HepG2 (cell line): Measurements from ENCODE around the gene ST6GALNAC2. TPM values are rescaled to one million over a fixed set of nuclear protein-coding genes. Genes with fewer than 3 reads are reported as not detected.

Source experiments
- CBX5 ChIP-seq: sonication (generic); formaldehyde crosslinking; IDR thresholded peaks from 2 replicates; pipeline ENCODE4 v1.4.0; 2020; ENCODE audit warnings: missing genetic modification reagents, borderline replicate concordance
- ERF ChIP-seq: IDR thresholded peaks from 2 replicates; pipeline ENCODE4 v1.6.1; 2018; ENCODE audit warnings: missing biosample characterization, missing genetic modification reagents
- JUN ChIP-seq: sonication (generic); formaldehyde crosslinking; IDR thresholded peaks from 2 replicates; pipeline ENCODE4 v1.4.0; 2020; ENCODE audit warnings: mild to moderate bottlenecking, missing genetic modification reagents
- KDM1A ChIP-seq: IDR thresholded peaks from 2 replicates; pipeline ENCODE4 v1.6.1; 2016; ENCODE audit warnings: missing compliant biosample characterization
- MED1 ChIP-seq: sonication (generic); formaldehyde crosslinking; IDR thresholded peaks from 2 replicates; pipeline ENCODE4 v1.4.0; 2020; ENCODE audit warnings: missing genetic modification reagents
- NCOA1 ChIP-seq: sonication (generic); formaldehyde crosslinking; IDR thresholded peaks from 2 replicates; pipeline ENCODE4 v1.9.0; 2021; ENCODE audit warnings: missing genetic modification reagents
- NFKB2 ChIP-seq: sonication (generic); formaldehyde crosslinking; IDR thresholded peaks from 2 replicates; pipeline ENCODE4 v1.4.0; 2020; ENCODE audit warnings: missing genetic modification reagents, borderline replicate concordance
- SETDB1 ChIP-seq: sonication (generic); formaldehyde crosslinking; IDR thresholded peaks from 2 replicates; pipeline ENCODE4 v1.5.1; 2020; ENCODE audit warnings: missing genetic modification reagents, mild to moderate bottlenecking, borderline replicate concordance
- U2AF2 ChIP-seq: fragments of 200-400 bp; formaldehyde crosslinking; IDR thresholded peaks from 2 replicates; pipeline ENCODE4 v1.6.1; 2017; ENCODE audit warnings: low read depth, mild to moderate bottlenecking, low read length
- ZNF136 ChIP-seq: sonication (generic); formaldehyde crosslinking; IDR thresholded peaks from 2 replicates; pipeline ENCODE4 v1.8.1; 2022; ENCODE audit warnings: low read depth, mild to moderate bottlenecking, moderate library complexity, missing genetic modification reagents
- polyA plus RNA-seq, 8 experiments: library from polyadenylated mRNA; depleted of rRNA in 3 of 8; stranded (reverse) in 7 of 8; unstranded in 1 of 8; fragments of >200 nt; fragmentation: Illumina TruSeq in 4 of 8; extraction: Trizol in 4 of 8; gene quantifications; 2 replicates each; pipeline versions ENCODE4 v1.2.1 to v1.2.3, GENCODE V29; 2011 to 2016; ENCODE audit warnings: low read depth in 4 of 8, missing spikeins in 1 of 8, mixed read lengths in 1 of 8; ENCODE audit not compliant: insufficient read depth in 1 of 8
- total RNA-seq, 5 experiments: library from RNA; depleted of rRNA; stranded (reverse); fragments of >200 nt; fragmentation: Illumina TruSeq; extraction: Trizol; gene quantifications; 2 replicates each; pipeline ENCODE4 v1.2.3, GENCODE V29; 2016; ENCODE audit warnings: low read depth in 1 of 5
- TF ChIP-seq, protein P1 (sequence below): sonication (generic); formaldehyde crosslinking; IDR thresholded peaks from 2 replicates; pipeline ENCODE4 v1.4.0; 2020; ENCODE audit warnings: missing genetic modification reagents
- TF ChIP-seq, protein P2 (sequence below): sonication (generic); formaldehyde crosslinking; conservative IDR thresholded peaks from 2 replicates; pipeline ENCODE4 v1.8.0; 2022; ENCODE audit warnings: low read depth, missing genetic modification reagents
- TF ChIP-seq, protein P3 (sequence below): IDR thresholded peaks from 2 replicates; pipeline ENCODE4 v1.6.1; 2016; ENCODE audit warnings: mild to moderate bottlenecking
- TF ChIP-seq, protein P4 (sequence below): sonication (generic); formaldehyde crosslinking; IDR thresholded peaks from 2 replicates; pipeline ENCODE4 v1.4.0; 2020; ENCODE audit warnings: missing genetic modification reagents, borderline replicate concordance
- TF ChIP-seq, protein P5 (sequence below): sonication (generic); formaldehyde crosslinking; IDR thresholded peaks from 2 replicates; pipeline ENCODE4 v1.9.0; 2022; ENCODE audit warnings: missing genetic modification reagents, mild to moderate bottlenecking, borderline replicate concordance

Gene ST6GALNAC2
- total and polyA plus RNA-seq, 2 of the 13 experiments (the other 11 are each of a cell fraction or from before 2014, with no cell fraction given) = 0.12 to 0.49 TPM

DNA sequence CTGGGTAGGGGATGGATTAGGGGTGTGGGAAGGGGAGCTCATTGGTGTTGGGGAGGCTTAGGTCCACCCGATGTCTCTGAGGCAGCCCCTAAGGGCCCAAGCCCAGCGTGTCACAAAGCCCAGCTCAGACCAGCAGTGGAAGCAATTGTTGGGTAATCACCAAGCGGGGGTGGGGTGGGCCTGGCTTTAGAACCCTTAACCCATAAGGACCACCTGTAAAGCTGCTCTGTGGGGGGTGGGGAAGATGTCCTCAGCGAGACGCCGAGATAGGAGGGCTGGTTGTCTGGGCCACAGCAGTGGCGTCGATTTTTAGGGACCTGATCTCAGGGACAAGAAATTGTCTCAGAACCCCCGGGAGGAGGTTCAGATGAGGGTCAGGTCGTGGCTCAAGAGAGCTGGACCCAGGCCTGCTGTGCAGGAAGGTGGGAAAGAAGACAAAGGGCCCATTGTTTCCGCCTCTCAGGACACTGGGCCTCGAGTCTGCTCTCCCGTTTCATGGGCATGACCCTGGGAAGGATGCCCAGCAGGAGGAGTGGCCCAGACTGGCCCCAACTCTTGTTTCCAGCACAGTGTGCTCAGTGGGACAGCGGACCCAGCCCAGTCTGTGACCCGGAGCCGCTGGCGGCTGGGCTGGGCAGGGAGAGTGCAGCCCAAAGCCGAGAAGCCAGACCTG lies 15.9 kb downstream of the ST6GALNAC2 start (continued):
- TF ChIP-seq, protein P1, sequence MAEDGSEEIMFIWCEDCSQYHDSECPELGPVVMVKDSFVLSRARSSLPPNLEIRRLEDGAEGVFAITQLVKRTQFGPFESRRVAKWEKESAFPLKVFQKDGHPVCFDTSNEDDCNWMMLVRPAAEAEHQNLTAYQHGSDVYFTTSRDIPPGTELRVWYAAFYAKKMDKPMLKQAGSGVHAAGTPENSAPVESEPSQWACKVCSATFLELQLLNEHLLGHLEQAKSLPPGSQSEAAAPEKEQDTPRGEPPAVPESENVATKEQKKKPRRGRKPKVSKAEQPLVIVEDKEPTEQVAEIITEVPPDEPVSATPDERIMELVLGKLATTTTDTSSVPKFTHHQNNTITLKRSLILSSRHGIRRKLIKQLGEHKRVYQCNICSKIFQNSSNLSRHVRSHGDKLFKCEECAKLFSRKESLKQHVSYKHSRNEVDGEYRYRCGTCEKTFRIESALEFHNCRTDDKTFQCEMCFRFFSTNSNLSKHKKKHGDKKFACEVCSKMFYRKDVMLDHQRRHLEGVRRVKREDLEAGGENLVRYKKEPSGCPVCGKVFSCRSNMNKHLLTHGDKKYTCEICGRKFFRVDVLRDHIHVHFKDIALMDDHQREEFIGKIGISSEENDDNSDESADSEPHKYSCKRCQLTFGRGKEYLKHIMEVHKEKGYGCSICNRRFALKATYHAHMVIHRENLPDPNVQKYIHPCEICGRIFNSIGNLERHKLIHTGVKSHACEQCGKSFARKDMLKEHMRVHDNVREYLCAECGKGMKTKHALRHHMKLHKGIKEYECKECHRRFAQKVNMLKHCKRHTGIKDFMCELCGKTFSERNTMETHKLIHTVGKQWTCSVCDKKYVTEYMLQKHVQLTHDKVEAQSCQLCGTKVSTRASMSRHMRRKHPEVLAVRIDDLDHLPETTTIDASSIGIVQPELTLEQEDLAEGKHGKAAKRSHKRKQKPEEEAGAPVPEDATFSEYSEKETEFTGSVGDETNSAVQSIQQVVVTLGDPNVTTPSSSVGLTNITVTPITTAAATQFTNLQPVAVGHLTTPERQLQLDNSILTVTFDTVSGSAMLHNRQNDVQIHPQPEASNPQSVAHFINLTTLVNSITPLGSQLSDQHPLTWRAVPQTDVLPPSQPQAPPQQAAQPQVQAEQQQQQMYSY (CRISPR knock-in tag) = no peak
- TF ChIP-seq JUN (CRISPR knock-in tag) (no peak), SETDB1 (CRISPR knock-in tag) (no peak), NCOA1 (CRISPR knock-in tag) (no peak), ZNF136 (CRISPR knock-in tag) (no peak), ERF (CRISPR knock-in tag) (peak; percentile 59), NFKB2 (CRISPR knock-in tag) (peak; percentile 65; the same call in 1 of the 2 replicates), KDM1A (no peak; the same call in 1 of the 2 replicates), CBX5 (CRISPR knock-in tag) (no peak; the same call in 1 of the 2 replicates), U2AF2 (no peak), MED1 (no peak)
- TF ChIP-seq, protein P2, sequence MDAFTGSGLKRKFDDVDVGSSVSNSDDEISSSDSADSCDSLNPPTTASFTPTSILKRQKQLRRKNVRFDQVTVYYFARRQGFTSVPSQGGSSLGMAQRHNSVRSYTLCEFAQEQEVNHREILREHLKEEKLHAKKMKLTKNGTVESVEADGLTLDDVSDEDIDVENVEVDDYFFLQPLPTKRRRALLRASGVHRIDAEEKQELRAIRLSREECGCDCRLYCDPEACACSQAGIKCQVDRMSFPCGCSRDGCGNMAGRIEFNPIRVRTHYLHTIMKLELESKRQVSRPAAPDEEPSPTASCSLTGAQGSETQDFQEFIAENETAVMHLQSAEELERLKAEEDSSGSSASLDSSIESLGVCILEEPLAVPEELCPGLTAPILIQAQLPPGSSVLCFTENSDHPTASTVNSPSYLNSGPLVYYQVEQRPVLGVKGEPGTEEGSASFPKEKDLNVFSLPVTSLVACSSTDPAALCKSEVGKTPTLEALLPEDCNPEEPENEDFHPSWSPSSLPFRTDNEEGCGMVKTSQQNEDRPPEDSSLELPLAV (CRISPR knock-in tag) = no peak
- TF ChIP-seq, protein P3, sequence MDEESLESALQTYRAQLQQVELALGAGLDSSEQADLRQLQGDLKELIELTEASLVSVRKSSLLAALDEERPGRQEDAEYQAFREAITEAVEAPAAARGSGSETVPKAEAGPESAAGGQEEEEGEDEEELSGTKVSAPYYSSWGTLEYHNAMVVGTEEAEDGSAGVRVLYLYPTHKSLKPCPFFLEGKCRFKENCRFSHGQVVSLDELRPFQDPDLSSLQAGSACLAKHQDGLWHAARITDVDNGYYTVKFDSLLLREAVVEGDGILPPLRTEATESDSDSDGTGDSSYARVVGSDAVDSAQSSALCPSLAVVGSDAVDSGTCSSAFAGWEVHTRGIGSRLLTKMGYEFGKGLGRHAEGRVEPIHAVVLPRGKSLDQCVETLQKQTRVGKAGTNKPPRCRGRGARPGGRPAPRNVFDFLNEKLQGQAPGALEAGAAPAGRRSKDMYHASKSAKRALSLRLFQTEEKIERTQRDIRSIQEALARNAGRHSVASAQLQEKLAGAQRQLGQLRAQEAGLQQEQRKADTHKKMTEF = peak; percentile 42; the same call in 1 of the 2 replicates
- TF ChIP-seq, protein P4, sequence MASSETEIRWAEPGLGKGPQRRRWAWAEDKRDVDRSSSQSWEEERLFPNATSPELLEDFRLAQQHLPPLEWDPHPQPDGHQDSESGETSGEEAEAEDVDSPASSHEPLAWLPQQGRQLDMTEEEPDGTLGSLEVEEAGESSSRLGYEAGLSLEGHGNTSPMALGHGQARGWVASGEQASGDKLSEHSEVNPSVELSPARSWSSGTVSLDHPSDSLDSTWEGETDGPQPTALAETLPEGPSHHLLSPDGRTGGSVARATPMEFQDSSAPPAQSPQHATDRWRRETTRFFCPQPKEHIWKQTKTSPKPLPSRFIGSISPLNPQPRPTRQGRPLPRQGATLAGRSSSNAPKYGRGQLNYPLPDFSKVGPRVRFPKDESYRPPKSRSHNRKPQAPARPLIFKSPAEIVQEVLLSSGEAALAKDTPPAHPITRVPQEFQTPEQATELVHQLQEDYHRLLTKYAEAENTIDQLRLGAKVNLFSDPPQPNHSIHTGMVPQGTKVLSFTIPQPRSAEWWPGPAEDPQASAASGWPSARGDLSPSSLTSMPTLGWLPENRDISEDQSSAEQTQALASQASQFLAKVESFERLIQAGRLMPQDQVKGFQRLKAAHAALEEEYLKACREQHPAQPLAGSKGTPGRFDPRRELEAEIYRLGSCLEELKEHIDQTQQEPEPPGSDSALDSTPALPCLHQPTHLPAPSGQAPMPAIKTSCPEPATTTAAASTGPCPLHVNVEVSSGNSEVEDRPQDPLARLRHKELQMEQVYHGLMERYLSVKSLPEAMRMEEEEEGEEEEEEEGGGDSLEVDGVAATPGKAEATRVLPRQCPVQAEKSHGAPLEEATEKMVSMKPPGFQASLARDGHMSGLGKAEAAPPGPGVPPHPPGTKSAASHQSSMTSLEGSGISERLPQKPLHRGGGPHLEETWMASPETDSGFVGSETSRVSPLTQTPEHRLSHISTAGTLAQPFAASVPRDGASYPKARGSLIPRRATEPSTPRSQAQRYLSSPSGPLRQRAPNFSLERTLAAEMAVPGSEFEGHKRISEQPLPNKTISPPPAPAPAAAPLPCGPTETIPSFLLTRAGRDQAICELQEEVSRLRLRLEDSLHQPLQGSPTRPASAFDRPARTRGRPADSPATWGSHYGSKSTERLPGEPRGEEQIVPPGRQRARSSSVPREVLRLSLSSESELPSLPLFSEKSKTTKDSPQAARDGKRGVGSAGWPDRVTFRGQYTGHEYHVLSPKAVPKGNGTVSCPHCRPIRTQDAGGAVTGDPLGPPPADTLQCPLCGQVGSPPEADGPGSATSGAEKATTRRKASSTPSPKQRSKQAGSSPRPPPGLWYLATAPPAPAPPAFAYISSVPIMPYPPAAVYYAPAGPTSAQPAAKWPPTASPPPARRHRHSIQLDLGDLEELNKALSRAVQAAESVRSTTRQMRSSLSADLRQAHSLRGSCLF (CRISPR knock-in tag) = no peak
- TF ChIP-seq, protein P5, sequence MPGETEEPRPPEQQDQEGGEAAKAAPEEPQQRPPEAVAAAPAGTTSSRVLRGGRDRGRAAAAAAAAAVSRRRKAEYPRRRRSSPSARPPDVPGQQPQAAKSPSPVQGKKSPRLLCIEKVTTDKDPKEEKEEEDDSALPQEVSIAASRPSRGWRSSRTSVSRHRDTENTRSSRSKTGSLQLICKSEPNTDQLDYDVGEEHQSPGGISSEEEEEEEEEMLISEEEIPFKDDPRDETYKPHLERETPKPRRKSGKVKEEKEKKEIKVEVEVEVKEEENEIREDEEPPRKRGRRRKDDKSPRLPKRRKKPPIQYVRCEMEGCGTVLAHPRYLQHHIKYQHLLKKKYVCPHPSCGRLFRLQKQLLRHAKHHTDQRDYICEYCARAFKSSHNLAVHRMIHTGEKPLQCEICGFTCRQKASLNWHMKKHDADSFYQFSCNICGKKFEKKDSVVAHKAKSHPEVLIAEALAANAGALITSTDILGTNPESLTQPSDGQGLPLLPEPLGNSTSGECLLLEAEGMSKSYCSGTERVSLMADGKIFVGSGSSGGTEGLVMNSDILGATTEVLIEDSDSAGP (CRISPR knock-in tag) = peak; percentile 72; the same call in 1 of the 2 replicates
